HG03565 (cell line): ENCODE measurements around the gene SHANK1.

Source experiments
- ATAC-seq: cut with Tn5 transposase; IDR thresholded peaks from one replicate; pipeline ENCODE4 v1.9.1; 2021; ENCODE audit warnings: mild to moderate bottlenecking, moderate library complexity; ENCODE audit not compliant: unreplicated experiment

SHANK1 gene

DNA sequence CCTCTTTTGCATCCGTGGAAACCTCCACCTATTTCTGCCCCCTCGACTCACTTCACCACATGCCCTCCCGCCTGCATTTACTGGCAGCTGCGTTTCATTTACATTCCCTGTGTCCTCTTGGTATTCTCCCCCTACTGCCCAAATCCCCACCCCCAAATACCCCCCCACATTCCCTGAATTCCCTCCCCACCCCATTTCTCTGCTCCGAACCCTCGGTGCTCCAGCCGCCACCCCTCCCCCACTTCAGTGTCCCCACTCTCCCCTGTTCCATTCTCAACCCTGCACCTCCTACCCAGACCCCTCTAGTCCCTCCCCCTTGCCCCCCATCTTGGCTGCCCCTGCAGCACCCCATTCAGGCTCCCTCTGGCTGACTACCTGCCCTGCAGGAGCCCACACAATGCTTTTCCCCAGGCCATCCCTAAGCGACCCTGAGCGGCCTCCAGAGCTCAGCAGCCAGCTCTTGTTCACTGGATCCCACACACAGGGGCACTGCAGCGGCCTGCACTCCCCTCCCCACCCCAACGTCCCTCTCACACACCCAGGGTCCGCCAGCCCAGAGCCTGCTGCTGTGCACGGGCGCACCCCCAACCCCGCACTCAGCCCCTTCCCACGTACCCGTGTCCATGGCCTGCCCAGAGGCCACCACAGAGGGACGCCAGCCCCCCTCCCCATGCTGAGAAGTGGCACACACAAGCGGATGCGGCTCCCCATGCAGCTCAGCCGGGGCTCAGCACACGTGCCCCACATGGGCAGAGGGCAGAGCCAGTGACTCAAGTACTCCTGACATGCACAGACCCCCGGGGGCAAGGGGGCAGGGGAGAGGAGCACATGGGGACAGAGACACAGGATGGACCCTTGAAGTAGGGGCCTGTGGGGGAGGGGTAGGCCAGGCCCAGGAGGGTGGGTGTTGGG lies 26.3 kb downstream of the SHANK1 start:
- no peak for ATAC-seq

DNA sequence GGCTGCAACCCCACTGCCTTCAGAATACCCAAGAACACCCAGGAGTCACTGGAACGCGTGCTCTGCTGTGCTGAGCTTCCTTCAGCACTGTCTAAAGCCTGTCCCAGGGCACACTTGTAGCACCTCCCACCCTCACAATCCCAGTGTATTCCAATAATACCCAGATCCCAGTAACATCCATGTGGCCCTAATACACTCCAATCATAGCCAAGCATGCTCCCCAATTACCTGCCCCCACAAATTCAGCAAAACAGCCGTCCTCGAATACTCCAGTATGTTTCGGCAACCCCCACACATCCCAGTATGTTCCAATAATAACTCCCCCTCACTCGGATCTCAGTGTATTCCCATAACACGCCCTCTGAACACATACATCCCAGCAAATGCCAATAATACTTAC lies 29.2 kb downstream of the SHANK1 start:
- ATAC-seq: no peak

DNA sequence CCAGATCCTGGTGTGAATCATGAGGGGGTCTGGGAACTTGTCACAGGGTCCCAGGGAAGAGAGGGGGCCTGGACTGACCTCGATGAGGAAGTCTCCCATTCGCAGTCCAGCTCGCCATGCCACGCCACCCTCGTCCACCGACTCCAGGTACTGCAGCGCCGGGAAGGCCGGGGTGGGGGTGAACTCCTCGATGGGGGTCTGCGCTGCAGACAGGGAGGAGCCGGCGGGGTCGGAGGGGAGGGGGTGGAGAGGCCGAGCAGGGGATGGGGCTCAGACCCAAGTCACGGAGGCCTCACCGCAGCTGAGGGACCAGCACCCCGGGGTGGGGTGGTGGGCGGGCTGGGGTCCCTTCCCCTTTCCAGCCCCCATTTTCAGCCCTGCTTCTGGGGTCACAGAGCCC lies 30.8 kb downstream of the SHANK1 start:
- no peak for ATAC-seq

DNA sequence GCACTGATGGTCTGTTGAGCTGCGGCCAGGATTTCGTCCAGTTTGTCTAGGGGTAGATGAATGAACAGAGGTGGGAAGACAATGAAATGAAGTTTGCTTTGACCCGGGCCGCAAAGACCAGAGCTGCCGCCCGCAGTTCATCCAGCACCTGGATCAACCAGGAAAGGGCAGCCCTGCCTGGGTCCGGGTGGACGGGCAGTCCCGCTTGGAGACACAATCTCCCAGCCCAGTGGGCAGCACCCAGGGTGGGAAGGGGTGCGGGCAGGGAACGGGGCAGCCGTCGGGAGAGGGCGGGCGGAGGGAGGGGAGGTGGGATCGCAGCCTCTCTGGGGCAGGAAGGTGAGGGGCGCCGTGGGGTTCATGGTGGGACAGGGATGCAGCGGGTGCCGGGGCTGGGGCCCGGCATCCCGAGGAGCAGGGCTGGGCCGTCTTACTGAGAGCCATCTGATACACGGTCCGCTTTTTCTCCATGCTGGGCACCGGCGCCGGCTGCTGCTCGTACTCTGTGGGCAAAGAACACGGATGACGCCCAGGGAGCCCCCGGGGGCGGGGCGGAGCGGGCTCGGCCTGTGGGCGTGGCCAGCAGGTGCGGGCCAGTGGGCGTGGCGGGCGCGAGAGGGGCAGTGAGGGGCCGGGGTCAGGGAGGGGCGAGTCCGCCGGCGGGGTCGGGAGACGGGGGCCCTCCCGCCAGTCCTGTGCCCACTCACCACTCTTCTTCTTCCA lies 33.1 kb downstream of the SHANK1 start:
- no peak for ATAC-seq

DNA sequence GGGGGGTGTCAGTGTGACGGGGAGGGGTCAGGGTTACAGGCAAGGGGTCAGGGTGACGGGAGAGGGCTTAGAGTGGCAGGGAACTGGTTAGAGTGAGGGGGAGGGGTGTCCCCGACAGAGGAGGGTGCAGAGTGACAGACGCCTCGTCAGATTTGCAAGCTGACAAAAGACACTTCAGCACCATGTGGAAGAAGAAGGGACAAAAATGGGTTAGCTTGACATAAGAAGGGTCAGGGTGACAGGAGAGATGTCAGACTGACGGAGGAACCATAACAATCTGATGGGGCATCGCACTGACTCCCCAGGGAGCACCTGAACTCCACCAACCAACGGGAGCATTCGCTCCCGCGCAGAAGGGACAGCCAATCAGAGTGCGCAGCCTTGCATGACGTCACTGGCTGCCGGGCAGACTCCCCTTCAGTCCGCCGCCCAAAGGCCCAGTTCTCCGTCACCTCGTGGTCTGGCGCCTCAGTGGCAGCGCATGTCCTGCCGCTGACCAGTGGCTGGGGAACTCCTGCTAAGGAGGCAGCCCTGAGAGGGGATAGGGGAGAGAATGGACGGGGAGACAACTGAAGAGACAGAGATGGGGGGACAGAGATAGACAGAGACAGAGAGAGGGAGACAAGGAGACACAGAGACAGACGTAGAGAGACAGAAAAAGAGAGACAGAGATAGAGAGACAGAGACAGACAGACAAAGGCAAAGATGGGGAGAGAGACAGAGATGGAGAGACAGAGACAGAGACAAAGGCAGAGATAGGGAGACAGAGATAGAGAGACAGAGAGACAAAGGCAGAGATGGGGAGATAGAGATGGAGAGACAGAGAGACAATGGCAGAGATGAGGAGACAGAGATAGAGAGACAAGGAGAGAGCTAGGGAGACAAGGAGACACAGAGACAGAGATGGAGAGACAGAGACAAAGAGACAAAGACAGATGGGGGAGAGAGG lies 40.2 kb downstream of the SHANK1 start:
- ATAC-seq: no peak

DNA sequence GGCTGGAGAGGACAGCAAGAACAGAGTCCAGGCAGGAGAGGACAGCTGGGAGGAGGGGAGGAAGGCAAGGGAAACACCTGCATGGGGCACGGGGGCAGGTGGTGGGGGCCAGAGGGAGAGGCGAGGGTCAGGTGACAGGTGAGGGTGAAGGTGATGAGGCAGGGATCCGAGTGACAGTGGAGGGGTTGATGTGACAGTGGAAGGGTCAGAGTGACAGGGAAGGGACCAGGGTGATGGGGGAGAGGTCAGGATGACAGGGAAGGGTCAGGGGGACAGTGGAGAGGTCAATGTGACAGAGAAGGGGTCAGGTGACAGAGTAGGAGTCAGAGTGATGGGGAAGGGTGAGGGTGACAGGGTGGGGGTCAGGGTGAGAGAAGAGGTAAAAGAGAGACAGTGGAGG lies 41.3 kb downstream of the SHANK1 start:
- no peak for ATAC-seq

DNA sequence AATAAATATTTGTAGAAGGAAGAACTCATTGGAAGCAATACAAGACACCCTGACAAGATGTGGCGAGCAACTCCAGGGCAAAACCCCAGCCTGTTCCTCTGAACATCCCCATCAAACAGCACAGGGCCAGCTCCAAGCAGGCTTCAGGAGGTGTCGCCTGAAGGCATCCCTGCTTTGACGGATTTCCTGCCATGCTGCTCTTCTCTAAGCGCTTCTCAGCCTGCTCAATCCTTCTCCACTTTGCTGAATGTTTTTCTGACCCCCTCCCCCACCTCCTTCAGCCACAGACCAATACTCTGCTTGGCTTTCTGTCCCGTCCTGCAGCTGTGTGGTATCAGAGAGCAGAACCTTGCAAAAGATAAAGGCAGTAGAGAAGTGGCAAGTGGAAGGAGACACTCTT lies 42.0 kb downstream of the SHANK1 start:
- ATAC-seq: no peak

DNA sequence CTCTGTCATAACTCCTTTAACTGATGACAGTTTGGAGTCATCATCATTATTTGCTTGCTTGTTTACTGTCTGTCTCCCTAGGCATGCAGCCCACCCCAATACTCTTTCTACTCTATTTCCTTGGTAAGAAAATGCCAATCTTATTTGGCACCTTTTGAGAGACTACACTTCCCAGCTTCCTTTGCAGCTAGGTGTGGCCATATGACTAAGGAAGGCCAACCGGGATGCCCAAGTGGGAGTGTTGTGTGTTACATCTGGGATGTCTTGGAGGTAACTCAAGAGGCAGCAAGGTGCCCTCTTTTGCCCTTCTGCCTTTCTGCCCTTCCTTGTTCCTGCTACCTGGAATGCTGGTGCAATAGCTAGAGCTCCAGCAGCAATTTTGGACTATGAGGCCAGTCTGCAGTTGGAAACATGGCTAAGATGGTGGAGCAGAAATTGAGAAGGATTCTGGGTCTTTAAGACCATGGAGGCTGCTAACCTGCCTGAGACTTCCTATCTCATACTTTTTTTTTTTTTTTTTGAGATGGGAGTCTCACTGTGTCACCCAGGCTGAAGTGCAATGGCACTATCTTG lies 42.9 kb downstream of the SHANK1 start:
- no peak for ATAC-seq

DNA sequence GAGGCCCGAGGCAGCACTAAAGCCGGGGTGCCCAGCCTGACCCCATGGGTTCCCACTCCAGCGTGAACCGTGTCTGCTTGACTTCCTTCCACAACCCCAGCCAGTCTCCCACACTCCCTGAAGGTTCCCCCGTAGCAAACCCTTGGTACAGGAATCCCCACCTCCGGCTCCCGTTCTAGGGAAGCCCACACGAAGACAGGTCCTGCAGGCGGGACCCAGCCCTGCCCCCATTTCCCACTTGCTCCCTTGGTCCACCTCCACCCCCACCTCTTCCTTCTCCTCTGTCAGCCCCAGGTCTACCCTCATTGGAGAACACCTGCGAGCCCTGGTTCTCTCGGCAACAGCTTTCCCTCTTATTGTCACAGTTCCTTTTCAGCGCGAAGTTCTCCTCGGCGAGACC lies 46.5 kb downstream of the SHANK1 start:
- no peak for ATAC-seq

DNA sequence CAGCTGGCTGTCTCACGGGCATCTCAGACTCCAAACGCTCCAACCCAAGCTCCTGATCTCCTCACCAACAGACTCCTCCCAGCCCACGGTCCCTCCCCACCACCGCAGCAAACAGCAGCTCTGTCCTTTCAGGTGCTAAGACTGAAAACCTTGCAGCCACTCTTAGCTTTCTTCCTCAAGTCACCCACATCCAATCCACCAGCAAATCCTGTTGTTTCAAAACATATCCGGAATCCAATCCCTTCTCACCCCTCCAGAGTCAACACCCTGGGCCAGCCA lies 49.6 kb downstream of the SHANK1 start:
- no peak for ATAC-seq

DNA sequence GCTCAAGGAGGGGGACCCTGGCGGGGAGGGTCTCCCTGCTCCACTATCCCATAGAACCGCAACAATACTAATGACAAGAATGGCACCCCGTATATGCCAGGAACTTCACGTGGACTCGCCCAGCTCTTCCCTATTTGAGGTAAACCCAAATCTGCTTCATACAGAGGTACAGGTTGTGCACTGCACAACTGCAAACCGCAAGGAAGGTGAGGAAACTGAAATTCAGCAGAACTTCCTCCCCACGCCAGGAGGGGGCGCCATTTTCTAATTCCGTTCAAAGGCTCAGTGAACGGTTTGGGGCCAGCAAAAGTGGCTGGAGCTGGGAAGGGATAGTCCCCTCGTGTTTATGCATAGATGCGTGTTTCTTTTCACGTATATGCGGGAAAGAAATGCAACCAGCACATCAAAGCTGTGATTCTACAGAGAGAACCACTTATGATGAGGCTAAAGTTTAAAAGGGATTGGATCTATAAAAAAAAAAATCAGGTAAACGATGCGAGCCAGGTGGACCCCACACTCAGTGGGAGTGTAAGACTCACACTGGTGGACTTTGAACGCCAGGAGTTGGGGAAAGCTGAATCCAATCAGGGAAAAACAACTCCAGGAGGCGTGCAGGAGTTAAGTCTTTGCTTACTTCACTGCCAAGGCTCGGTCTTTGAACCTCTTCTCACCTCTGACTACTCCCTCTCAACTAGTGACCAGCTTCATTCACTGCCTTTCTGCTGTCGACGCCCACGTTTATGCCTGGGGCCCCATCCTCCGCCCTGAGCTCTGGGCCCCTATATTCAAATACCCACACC lies 50.1 kb downstream of the SHANK1 start:
- ATAC-seq: no peak

DNA sequence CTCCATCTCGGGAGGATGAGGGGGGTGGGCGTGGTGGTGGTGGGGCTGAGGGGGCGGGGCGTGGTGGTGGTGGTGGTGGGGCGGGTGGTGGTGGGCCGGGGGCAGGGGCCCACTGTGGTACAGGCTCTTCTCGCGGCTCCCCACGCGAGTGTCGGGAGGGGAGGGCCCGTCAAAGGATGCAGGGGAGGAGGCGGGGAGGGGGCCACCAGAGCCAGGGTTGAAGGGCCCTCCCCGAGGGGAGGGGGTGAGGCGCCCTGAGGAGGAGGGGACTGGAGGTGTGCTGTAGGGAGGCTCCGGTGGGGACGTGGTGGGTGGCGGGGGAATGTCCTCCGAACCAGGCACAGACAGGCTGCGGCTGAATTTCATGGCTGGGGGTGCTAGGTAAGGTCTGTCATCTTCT lies 50.7 kb downstream of the SHANK1 start:
- no peak for ATAC-seq

DNA sequence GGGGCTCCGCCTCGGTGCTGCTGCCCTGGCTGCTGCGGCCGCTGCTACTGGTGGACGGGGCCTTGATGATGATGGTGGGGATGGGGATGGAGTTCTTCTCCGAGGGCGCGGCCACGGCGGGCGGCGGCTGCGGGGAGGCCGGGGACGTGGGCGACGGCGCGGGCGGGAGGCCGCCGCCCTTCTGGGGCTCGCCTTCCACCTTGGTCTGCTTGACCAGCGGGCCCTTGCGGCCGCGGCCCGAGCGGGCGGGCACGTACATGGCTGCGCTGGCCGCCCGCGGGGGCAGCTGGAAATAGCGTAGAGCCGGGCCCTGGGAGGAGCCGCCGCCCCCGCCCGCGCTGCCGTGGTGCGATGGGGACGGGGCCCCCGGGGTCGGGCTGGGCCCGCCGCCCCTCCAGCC lies 51.2 kb downstream of the SHANK1 start:
- ATAC-seq: no peak

DNA sequence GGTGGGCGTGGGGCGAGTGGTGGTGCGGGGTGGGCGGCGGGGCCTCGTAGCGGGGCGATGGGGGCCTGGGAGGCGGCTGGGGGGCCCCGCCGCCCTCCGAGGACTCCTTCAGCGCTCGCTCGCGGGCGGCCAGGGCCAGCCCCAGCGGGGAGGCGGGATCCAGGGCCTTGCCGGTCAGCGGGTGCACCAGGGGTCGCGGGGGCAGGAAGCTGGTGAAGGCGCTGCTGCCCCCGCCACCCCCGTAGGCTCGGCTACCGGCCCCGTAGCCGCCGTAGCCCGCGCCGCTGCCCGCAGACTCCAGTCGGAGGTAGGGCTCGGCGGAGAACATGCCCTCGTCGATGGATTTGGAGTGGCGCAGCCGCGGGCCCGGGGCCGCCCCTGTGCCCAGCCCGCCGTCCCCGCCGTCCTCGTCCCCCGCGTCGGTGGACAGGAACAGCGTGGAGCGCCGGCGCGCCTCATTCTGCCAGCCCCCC lies 51.8 kb downstream of the SHANK1 start:
- no peak for ATAC-seq

DNA sequence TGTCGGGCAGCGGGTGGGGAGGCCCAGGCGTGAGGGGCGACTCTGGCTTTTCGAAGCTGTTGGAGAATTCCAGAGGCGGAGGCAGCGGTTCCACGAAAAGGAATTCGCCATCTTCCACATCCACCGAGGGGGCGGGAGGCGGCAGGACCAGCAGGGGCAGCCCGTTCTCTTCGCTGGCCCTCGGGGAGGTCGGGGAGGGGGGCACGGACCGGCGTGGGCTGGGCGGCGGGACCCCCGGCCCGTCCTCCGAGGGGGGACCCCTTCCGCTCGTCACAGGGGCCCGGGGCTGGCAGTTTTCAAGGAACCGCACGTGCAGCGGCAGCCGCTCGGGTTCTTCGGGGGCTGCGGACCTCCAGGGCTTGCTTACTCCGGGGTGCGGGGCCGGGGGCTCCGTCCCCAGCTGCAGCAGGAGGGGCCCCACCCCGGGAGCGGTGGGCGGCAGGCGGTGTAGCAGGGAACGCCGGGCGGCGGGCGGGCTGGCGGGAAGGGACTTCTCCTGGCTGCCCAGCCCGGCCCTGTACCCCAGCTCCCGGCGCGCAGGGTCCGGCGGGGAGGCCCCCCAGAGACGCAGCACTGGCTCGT lies 52.3 kb downstream of the SHANK1 start:
- no peak for ATAC-seq

DNA sequence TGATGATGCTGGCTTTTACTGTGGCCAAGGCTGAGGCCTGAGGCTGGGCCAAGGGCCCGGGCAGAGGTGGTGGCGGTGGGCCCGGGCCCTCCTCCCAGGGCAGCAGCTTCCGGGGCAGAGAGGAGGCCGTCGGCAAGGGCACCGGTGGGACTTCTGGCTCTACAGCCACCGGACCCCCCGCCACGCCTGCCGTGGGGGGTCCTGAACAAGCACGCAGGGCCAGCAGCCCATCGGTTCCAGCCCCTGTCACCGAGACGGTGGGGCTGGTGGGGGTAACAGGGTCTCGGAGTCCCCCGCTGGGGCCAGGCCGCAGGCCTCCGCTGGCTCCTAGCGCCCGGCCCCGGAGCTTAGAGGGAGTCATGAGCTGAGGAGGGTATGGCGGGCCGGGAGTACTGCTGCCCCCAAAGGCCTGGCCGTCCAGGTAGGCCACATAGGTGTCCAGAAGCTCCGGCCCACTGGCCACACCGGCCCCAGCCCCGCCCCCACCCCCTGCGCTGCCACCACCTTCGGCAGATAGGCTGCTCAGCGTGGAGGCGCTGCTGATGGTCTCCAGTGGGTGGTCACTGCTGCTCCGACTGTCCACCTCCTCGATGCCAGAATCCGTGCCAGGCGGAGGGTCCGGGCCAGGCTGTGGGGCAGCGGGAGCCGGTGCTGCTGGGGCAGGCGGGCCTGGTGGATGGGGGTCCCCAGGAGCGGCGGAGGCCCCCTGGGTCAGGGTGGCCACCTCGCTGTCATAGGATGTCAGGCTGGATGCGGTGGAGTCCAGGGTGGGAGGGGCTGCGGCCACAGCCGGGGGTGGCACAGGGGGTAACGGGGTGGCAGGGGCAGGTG lies 53.0 kb downstream of the SHANK1 start:
- ATAC-seq: no peak

DNA sequence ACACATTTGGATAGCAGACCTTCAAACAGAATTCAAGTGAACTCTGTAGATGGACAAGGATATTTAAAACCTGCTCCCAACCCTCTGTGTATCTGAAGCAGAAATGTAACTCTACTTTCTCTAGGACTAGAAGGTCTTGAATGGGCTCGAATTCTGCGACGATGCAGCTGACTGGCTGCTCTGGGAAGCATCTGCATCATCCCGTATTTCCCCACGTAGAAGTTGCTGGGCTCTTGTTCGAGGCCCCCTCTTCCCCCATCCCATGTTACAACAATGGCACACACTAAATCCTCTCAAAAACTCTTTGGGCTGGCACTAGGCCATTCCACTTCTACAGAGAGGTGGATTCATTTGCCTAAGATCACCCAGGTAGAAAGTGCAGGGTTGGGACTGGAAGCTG lies 55.4 kb downstream of the SHANK1 start:
- ATAC-seq: no peak

DNA sequence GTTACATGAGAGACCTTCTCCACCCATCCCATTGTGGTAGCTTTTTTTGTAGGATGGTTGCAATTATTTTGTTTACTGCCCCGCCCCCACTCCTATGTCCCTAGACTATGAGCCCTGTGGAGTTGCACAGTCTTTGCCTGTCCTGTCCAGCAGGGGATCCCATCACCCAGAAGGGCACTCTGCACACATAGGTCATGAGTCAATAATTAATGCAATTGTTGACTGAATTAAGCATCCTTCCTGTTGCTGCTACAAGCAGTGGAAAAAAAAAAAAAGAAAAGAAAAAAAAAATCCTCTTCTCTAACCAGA lies 56.2 kb downstream of the SHANK1 start:
- no peak for ATAC-seq
